ENCODE data around the gene TUBGCP6. TPM values are rescaled to one million over a fixed set of nuclear protein-coding genes. Genes with fewer than 3 reads are reported as not detected.

TUBGCP6 gene
- total and polyA plus RNA-seq, 2 donors (not counting 3 experiments of a cell fraction or from before 2014, with no cell fraction given) = 33.1 to 45.3 TPM

GRCh38 chr22:50268655-50269113, 23.9 kb upstream of the TUBGCP6 start:
- no peak overlapping the region for H3K4me3 ChIP-seq (replicated peaks in 1 of 3; ENCODE audit: insufficient read depth in 1 of 3, low read depth in 1 of 3, low read length in 3 of 3)
- ChIA-PET POLR2A (no interaction called here), CTCF (interaction anchor here (4.7 kb wide), 1 partner anchor 17 kb away, joined by 40 read pairs; the partner anchor contains the start of gene HDAC10)
- no peak overlapping the region for H3K9ac ChIP-seq (replicated peaks; ENCODE audit: extremely low read depth, insufficient read depth, low read length)
- no peak overlapping the region for H3K27ac ChIP-seq (ENCODE audit: insufficient read depth, low read depth, low read length)
- peaks cover 0 to 4% of the 10 kb centered on the region in 2 experiments for H3K36me3 ChIP-seq (ENCODE audit: control insufficient read depth in 2 of 2, extremely low read depth in 1 of 2, insufficient read depth in 2 of 2, low read length in 2 of 2)
- H4K20me1 ChIP-seq (replicated peaks; ENCODE audit: control insufficient read depth, extremely low read depth, insufficient read depth, low read length) = no peaks in the 10 kb centered on the region
- H3K79me2 ChIP-seq (ENCODE audit: control insufficient read depth, insufficient read depth, low read length) = no peaks in the 10 kb centered on the region
- FAIRE-seq (no peak), DNase-seq (ENCODE audit: low read depth, low spot score) (no peak)
- intact Hi-C loops (cut with micrococcal nuclease) = no loop called here
- H3K9me3 ChIP-seq (replicated peaks; ENCODE audit: control insufficient read depth, insufficient read depth, low read length) = no peaks in the 10 kb centered on the region
- peaks cover 12% of the 10 kb centered on the region for H3K4me1 ChIP-seq (ENCODE audit: control insufficient read depth, extremely low read depth, insufficient read depth, low read length)
- dilution Hi-C loops (cut with MboI; ENCODE audit: extremely low pct_ligation_motif_present, low sequenced_read_pairs) = no loop called here
- no peaks in the 10 kb centered on the region for H3K9me1 ChIP-seq (replicated peaks; ENCODE audit: control insufficient read depth, extremely low read depth, insufficient read depth, low read length)
- BruUV-seq (replicated peaks) = no TSS peak
- H3K27me3 ChIP-seq (ENCODE audit: control insufficient read depth in 2 of 2, insufficient read depth in 2 of 2, low read length in 2 of 2) = no peaks in the 10 kb centered on the region
- no peak overlapping the region for H3K4me2 ChIP-seq (ENCODE audit: insufficient read depth, low read length)
- H2AFZ ChIP-seq (ENCODE audit: low read depth, low read length) = no peak overlapping the region
- TF ChIP-seq JUN (IDR thresholded peaks at IDR 0.05; ENCODE audit: borderline replicate concordance, insufficient read depth, insufficient read length, low read depth) (no peak), GATA2 (IDR thresholded peaks at IDR 0.05; ENCODE audit: insufficient read depth, insufficient read length, low read depth, low read length) (no peak), MAX (IDR thresholded peaks at IDR 0.05; ENCODE audit: insufficient read depth, insufficient read length) (no peak), CTCF (IDR thresholded peaks at IDR 0.05; ENCODE audit: extremely low read depth in 1 of 2, insufficient read depth in 1 of 2, low read depth in 1 of 2, low read length in 2 of 2) (no peak), POLR2AphosphoS5 (IDR thresholded peaks at IDR 0.05; ENCODE audit: insufficient read depth, low read depth, low read length) (no peak), POLR2A (IDR thresholded peaks at IDR 0.05; ENCODE audit: low read depth, low read length) (no peak), FOS (IDR thresholded peaks at IDR 0.05; ENCODE audit: borderline replicate concordance, insufficient read depth, low read length) (no peak), EZH2 (IDR thresholded peaks at IDR 0.05; ENCODE audit: borderline replicate concordance, low read depth, low read length, severe bottlenecking) (no peak), MYC (IDR thresholded peaks at IDR 0.05; ENCODE audit: low read depth, low read length) (no peak)

All from endothelial cell of umbilical vein (primary cell).